ENCODE data around the gene EAPP. TPM values are rescaled to one million over a fixed set of nuclear protein-coding genes. Genes with fewer than 3 reads are reported as not detected.
"Not testable (repeated sequence)": the region's sequence is repeated elsewhere in the genome, so short reads cannot be mapped to it uniquely, and the experiment has no call there.

Gene EAPP
- total RNA-seq, 4 donors from 2014 or later, result 28.8 to 52.4 (median 37.3) TPM

DNA sequence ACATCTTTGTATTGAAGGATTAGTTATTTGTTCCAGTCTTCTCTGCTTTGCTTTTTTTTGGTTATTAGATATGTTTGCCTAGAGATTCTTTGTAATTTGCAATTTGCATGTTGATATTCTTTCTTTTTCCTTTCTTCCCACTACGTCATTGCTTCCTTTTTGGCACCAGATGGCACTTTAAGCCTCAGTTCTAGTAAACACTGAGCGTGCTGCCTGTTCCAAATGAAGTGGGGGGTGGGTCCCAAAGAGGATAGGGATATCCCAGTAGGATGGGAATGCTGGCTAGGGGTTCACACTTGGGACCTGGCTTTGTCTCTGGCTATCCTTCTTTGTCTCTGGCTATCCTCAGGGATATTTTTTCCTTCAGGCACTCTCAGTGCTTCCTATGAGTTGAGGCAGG lies 17.0 kb downstream of the EAPP start:
- TF ChIP-seq EP300 (IDR thresholded peaks at IDR 0.05) (no peak), POLR2A (IDR thresholded peaks at IDR 0.05) (no peak)
- TF ChIP-seq, protein P1, sequence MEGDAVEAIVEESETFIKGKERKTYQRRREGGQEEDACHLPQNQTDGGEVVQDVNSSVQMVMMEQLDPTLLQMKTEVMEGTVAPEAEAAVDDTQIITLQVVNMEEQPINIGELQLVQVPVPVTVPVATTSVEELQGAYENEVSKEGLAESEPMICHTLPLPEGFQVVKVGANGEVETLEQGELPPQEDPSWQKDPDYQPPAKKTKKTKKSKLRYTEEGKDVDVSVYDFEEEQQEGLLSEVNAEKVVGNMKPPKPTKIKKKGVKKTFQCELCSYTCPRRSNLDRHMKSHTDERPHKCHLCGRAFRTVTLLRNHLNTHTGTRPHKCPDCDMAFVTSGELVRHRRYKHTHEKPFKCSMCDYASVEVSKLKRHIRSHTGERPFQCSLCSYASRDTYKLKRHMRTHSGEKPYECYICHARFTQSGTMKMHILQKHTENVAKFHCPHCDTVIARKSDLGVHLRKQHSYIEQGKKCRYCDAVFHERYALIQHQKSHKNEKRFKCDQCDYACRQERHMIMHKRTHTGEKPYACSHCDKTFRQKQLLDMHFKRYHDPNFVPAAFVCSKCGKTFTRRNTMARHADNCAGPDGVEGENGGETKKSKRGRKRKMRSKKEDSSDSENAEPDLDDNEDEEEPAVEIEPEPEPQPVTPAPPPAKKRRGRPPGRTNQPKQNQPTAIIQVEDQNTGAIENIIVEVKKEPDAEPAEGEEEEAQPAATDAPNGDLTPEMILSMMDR (IDR thresholded peaks at IDR 0.05), result no peak
- no peaks in the 10 kb centered on the region for H3K4me1 ChIP-seq
- no peak overlapping the region for H3K27ac ChIP-seq
- 86 to 88% methylated on average over 2 of the region's 2 CpGs for WGBS, 2 donors
- H3K9me3 ChIP-seq, result no peaks in the 10 kb centered on the region
- H3K36me3 ChIP-seq, result peaks cover 11 to 100% (median 52%) of the 10 kb centered on the region in 3 donors
- H3K27me3 ChIP-seq, result no peaks in the 10 kb centered on the region
- no peak for DNase-seq (ENCODE audit: low spot score in 2 of 2)
- H3K4me3 ChIP-seq, result no peak overlapping the region

- not testable (repeated sequence) for H3K27ac ChIP-seq; DNase-seq (ENCODE audit: low spot score in 2 of 2); H3K9me3 ChIP-seq; H3K4me3 ChIP-seq; H3K27me3 ChIP-seq; H3K4me1 ChIP-seq
- WGBS, 2 donors, result 98% methylated on average over 6 of the region's 6 CpGs
- H3K36me3 ChIP-seq, result peaks cover 11 to 100% (median 38%) of the 10 kb centered on the region in 3 donors
Observed at GRCh38 chr14:34521071-34521470, 18.4 kb downstream of the EAPP start.

- H3K4me3 ChIP-seq; H3K9me3 ChIP-seq; DNase-seq (ENCODE audit: low spot score in 2 of 2); H3K4me1 ChIP-seq; H3K27me3 ChIP-seq: not testable (repeated sequence)
- 96% methylated on average over 7 of the region's 7 CpGs for WGBS, 2 donors
- Histone ChIP-seq H3K36me3 (peaks cover 11 to 100% (median 32%) of the 10 kb centered on the region in 3 donors), H3K27ac (peak overlapping the region in 1 of 4 donors; percentile 35)
Observed at GRCh38 chr14:34520304-34520970, 19.1 kb downstream of the EAPP start.

DNA sequence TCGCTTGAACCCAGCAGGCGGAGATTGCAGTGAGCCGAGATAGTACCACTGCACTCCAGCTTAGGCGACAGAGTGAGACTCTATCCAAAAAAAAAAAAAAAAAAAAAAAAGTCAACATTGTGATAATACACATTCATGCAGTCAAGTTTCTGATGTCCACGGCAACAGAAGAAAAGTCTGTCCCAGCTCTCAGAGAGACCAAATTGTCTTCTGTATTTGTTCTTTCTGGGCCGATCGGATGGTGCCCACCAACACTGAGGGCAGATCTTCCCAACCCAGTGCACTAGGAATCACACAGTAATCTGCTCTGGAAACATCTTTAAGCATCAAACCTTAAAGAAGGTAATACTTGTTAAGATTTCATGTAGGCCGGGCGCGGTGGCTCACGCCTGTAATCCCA lies 31.6 kb downstream of the EAPP start:
- no peak for DNase-seq (ENCODE audit: low spot score in 2 of 2)
- no peak overlapping the region for H3K4me3 ChIP-seq
- TF ChIP-seq, protein P1 (IDR thresholded peaks at IDR 0.05), result no peak
- no peak for TF ChIP-seq POLR2A (IDR thresholded peaks at IDR 0.05)
- no peak for TF ChIP-seq EP300 (IDR thresholded peaks at IDR 0.05)
- 95 to 96% methylated on average over 11 of the region's 11 CpGs for WGBS, 2 donors
- H3K9me3 ChIP-seq, result no peaks in the 10 kb centered on the region
- no peak overlapping the region for H3K27ac ChIP-seq
- H3K4me1 ChIP-seq, result no peaks in the 10 kb centered on the region
- no peaks in the 10 kb centered on the region for H3K36me3 ChIP-seq
- no peaks in the 10 kb centered on the region for H3K27me3 ChIP-seq

DNA sequence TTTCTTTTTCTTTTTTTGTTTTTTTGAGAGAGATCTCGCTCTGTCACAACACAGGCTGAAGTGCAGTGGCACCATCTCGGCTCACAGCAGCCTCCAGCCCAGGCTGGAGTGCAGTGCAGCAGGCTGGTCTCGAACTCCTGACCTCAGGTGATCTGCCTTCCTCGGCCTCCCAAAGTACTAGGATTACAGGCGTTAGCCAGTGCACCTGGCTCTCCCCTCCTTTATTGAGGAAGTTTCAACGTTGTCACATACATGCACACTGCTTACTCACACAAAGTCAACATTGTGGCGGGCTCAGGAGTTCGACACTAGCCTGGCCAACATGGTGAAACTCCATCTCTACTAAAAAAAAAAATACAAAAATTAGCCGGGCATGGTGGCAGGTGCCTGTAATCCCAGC lies 32.0 kb downstream of the EAPP start:
- peaks cover 0 to 3% (median 0%) of the 10 kb centered on the region in 4 donors for H3K4me1 ChIP-seq
- no peak overlapping the region for H3K4me3 ChIP-seq
- 89 to 96% methylated on average over 9 of the region's 9 CpGs for WGBS, 2 donors
- H3K36me3 ChIP-seq, result no peaks in the 10 kb centered on the region
- no peak overlapping the region for H3K27ac ChIP-seq
- no peaks in the 10 kb centered on the region for H3K27me3 ChIP-seq
- DNase-seq (ENCODE audit: low spot score in 2 of 2), result no peak
- TF ChIP-seq, protein P1 (IDR thresholded peaks at IDR 0.05), result no peak
- TF ChIP-seq POLR2A (IDR thresholded peaks at IDR 0.05) (no peak), EP300 (IDR thresholded peaks at IDR 0.05) (no peak)
- H3K9me3 ChIP-seq, result no peaks in the 10 kb centered on the region

- not testable (repeated sequence) for H3K36me3 ChIP-seq; DNase-seq (ENCODE audit: low spot score in 2 of 2); H3K9me3 ChIP-seq; H3K4me1 ChIP-seq; H3K27ac ChIP-seq; H3K27me3 ChIP-seq; H3K4me3 ChIP-seq
- 75 to 94% methylated on average over 5 of the region's 5 CpGs for WGBS, 2 donors
Observed at GRCh38 chr14:34505124-34505491, 34.4 kb downstream of the EAPP start.

DNA sequence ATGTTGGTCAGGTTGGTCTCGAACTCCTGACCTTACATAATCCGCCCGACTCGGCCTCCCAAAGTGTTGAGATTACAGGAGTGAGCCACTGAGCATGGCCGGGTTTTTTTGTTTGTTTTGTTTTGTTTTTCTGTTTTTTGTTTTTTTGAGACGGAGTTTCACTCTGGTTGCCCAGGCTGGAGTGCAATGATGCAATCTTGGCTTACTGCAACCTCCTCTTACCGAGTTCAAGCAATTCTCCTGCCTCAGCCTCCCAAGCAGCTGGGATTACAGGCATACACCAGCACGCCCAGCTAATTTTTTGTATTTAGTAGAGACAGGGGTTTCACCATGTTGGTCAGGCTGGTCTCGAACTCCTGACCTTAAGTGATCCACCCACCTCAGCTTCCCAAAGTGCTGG lies 35.5 kb downstream of the EAPP start:
- WGBS, 2 donors, result 83 to 95% methylated on average over 9 of the region's 9 CpGs
- H3K36me3 ChIP-seq; H3K27ac ChIP-seq; H3K9me3 ChIP-seq; H3K27me3 ChIP-seq; H3K4me3 ChIP-seq; H3K4me1 ChIP-seq; DNase-seq (ENCODE audit: low spot score in 2 of 2): not testable (repeated sequence)
